ENCODE data around the gene SEMA3A. TPM values are rescaled to one million over a fixed set of nuclear protein-coding genes. Genes with fewer than 3 reads are reported as not detected.

SEMA3A gene
- total and polyA plus RNA-seq, 2 of the 13 experiments (the other 11 are each of a cell fraction or from before 2014, with no cell fraction given) = 0.29 to 1.2 TPM

GRCh38 chr7:84139986-84140729, 54.4 kb downstream of the SEMA3A start (continued):
- peak; percentile 37; the same call in 1 of the 2 replicates for TF ChIP-seq ARID5B (CRISPR knock-in tag; IDR thresholded peaks at IDR 0.05)
- TF ChIP-seq ZNF629 (CRISPR knock-in tag; conservative IDR thresholded peaks at IDR 0.05) = peak; percentile 7; the same call in 1 of the 2 replicates
- TF ChIP-seq ZNF777 (CRISPR knock-in tag; IDR thresholded peaks at IDR 0.05) = no peak
- no peak for TF ChIP-seq GATAD2A (CRISPR knock-in tag; IDR thresholded peaks at IDR 0.05)
- no peak for TF ChIP-seq PAF1 (CRISPR knock-in tag; IDR thresholded peaks at IDR 0.05)
- no peak for TF ChIP-seq ZNF326 (CRISPR knock-in tag; IDR thresholded peaks at IDR 0.05; ENCODE audit: borderline replicate concordance)
- peak; percentile 55; the same call in 1 of the 2 replicates for TF ChIP-seq SIX4 (CRISPR knock-in tag; IDR thresholded peaks at IDR 0.05)
- 0 out of 2 replicates have a peak, but pooled peaks have one; percentile 19 for TF ChIP-seq POGZ (CRISPR knock-in tag; IDR thresholded peaks at IDR 0.05)
- TF ChIP-seq JUND (CRISPR knock-in tag; IDR thresholded peaks at IDR 0.05) = no peak
- no peak for TF ChIP-seq KLF9 (CRISPR knock-in tag; IDR thresholded peaks at IDR 0.05; ENCODE audit: low read depth)
- TF ChIP-seq ZNF644 (CRISPR knock-in tag; IDR thresholded peaks at IDR 0.05; ENCODE audit: low read depth) = peak; percentile 95
- TF ChIP-seq DPF2 (CRISPR knock-in tag; IDR thresholded peaks at IDR 0.05; ENCODE audit: borderline replicate concordance, low read depth) = no peak
- no peak for TF ChIP-seq ZC3H4 (CRISPR knock-in tag; IDR thresholded peaks at IDR 0.05; ENCODE audit: borderline replicate concordance)
- no peak for TF ChIP-seq SMC3 (IDR thresholded peaks at IDR 0.05; ENCODE audit: low read length)
